HG03342 (cell line): ENCODE results near the gene CCT4.
A peak's percentile ranks its signal among the peaks of the same experiment; 100 is the strongest.
"Not testable (repeated sequence)": the region's sequence is repeated elsewhere in the genome, so short reads cannot be mapped to it uniquely, and the experiment has no call there.

Experiments
- ATAC-seq: cut with Tn5 transposase; IDR thresholded peaks from one replicate; pipeline ENCODE4 v1.9.1; 2021; ENCODE audit warnings: mild to moderate bottlenecking, moderate library complexity; ENCODE audit not compliant: unreplicated experiment

Gene CCT4

DNA sequence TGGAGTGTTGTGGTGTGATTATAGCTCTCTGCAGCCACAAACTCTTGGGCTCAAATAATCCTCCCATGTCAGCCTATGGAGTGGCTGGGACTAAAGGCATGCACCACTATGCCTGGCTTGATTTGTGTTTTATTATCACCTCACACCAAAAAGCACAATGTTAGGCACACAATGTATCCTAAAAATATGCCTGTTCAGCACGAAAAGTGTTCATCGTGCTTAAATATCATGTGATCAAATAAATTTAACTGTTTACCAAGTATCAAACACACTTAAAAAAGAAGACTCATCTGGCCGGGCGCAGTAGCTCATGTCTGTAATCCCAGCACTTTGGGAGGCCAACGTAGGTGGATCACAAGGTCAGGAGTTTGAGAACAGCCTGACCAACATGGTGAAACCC lies 5.6 kb downstream of the CCT4 start:
- no peak for ATAC-seq

DNA sequence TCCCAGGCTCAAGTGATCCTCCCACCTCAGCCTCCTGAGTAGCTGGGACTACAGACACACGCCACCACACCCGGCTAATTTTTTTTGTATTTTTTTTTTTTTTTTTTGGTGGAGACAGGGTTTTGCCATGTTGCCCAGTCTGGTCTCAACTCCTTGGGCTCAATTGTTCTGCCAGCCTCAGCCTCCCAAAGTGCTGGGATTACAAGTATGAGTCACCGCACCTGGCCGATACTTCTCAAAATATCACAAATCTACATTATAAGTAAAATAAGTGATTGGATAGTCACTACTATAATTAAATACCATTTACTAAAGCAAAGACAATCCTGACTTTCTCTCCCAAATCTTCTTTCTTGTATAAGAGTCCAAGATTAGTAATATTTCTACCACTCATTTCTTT lies 9.1 kb downstream of the CCT4 start:
- not testable (repeated sequence) for ATAC-seq

DNA sequence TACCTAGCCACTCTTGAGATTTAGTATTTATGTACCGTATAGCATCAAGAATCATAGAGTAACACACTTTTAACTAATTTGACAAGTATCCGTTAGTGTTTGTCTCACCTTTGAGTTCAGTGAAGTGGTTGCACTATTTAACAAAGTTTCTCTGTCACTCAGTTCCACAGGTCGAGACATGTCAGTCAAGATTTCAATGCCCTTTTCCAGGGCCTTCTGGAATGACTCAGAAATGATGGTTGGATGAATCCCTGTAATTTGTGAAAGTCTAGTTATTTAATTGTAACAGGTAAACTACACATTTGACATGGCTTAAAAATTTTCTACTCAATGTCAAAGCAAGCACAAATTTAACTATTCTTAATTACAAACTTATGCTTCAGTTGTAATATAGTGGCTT lies 9.7 kb downstream of the CCT4 start:
- no peak for ATAC-seq

DNA sequence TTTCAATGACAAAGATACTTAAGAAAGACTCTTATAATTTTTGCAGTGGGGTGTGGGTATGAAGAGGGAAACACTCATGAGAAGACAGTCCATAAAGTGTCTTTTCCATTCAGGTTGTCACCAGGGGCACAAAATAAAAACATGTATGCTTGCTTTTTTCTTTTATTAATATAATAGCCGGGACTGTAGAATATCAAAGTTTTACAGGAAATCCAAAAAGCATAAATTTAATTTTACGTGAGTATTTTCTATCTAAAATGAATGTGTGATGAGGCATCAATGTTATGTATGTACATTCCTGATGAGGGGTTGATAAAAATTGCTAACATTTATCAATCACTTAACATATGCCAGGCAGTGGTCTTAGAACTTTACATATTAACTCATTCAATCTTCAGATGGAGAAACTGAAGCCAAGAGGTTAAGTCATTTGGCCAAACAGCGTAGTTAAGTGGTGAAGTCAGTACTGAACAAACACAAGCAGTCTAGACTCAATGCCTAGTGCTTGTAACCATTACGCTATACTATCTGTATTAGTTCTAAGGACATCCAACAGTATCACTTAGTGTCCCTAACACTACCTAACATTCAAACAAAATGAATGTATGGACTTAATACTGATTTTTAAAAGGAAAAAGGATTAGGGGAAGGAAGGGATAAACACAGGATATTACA lies 10.7 kb downstream of the CCT4 start:
- ATAC-seq = no peak

DNA sequence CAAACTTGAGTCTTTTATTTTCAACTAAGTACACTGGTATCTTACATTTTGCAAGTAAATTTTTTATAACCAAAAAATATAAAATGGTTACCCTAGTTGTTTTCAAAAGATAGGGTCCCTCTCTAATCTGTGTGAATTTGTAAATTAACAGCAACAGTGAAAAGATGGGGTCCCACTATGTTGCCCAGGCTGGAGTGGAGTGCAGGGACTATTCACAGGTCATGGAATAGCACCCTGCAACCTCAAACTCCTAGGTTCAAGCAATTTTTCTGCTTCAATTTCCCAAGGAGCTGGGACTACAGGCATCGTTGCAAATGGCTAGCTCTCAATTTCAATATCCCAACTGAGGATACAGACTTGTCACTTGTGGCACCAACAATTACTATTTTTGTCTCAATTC lies 12.1 kb downstream of the CCT4 start:
- ATAC-seq = no peak

DNA sequence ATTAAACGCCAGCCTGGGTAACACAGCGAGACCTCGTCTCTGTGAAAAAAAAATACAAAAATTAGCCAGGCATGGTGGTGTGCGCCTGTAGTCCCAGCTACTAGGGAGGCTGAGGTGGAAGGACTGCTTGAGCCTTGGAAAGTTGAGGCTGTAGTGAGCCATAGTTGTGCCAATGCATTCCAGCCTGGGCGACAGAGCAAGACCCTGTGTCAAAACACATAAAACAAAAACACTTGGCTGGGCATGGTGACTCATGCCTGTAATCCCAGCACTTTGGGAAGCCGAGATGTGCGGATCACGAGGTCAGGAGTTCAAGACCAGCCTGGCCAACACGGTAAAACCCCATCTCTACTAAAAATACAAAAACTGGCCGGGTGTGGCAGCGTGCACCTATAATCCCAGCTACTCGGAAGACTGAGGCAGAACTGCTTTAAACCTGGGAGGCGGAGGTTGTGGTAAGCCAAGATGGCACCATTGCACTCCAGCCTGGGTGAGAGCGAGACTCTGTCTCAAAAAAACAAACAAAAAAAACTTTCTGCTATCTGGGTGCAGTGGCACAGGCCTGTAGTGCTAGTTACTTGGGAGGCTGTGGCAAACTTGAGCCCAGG lies 21.9 kb downstream of the CCT4 start:
- ATAC-seq = not testable (repeated sequence)

DNA sequence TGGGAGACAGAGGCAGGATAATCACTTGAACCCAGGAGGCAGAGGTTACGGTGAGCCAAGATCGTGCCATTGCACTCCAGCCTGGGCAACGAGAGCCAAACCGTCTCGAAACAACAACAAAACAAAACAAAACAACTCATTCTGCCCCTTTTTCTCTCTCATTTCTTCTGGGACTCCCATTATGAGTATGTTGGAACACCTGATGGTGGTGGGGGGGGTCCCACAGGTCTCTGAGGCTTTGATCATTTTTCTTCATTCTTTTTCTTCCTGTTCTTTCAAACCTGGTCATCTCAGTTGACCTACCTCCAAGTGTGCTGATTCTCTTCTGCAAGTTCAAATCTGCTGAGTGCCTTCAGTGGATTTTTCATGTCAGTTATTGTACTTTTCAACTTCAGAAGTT lies 26.4 kb downstream of the CCT4 start:
- no peak for ATAC-seq

DNA sequence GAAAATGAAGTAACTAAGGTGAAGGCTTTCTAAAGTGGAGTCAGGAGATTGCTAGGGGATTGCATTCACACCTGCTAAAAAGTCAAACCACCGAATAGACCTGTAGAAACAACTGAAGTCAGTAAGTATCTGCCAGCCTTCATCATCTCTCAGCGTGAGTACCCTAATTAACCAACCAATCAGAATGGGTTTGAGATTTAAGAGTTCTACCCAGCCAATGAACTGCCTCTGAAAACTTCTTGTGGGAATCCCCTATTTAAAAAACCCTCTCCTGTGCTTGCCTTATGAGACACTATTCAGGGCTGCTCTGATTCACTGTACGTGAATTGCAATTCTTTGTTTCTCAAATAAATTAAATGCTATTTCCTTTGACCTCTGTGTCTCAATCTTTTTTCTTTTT lies 31.2 kb downstream of the CCT4 start:
- no peak for ATAC-seq

DNA sequence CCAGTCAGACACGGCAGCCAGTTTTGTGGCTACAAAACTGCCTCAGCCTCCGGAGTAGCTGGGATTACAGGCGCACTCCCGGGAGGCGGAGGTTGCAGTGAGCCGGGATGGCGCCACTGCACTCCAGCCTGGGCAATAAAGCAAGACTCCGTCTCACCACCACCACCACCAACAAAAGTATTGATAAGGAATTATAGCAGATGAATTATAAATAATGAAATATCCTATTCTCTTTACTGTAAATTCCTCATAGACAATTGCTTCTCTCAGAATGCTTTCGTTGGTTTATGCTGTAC lies 33.2 kb downstream of the CCT4 start:
- ATAC-seq = no peak

DNA sequence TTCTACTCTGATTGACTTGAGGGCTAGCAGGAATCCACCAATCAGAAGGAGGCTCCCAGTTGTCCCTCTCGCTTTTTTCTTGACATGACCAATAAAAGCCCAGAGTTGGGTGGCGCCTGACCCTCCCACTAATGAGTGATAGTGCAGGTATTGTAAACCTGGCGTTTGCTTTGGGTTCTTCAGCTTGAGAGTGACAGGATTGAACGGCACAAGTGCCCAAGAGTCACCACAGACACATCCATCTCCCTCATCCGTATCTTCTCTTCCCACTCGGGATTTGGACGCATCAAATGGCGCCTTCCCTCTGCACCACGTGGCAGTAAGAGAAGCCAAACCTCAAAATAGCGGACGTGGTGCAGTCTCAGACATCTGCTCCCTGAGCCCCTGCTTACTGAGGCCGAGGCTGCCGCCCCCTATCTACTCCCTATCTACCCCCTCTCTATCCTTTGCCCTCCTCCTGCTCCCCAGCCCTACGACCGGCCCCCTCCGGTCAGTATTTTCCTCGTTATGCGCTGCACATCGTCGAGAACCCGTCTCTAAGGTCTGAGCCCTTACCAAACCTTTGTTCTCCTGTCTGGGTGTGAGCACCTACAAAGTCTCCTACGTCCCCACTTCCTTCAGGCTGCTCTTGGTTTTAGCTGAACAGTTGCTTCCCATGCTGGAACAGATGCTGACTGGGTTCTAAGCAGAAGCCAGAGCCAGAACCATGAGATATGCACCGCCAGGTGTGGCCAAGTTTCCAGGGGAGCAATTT lies 33.7 kb downstream of the CCT4 start:
- ATAC-seq = peak; percentile 88

DNA sequence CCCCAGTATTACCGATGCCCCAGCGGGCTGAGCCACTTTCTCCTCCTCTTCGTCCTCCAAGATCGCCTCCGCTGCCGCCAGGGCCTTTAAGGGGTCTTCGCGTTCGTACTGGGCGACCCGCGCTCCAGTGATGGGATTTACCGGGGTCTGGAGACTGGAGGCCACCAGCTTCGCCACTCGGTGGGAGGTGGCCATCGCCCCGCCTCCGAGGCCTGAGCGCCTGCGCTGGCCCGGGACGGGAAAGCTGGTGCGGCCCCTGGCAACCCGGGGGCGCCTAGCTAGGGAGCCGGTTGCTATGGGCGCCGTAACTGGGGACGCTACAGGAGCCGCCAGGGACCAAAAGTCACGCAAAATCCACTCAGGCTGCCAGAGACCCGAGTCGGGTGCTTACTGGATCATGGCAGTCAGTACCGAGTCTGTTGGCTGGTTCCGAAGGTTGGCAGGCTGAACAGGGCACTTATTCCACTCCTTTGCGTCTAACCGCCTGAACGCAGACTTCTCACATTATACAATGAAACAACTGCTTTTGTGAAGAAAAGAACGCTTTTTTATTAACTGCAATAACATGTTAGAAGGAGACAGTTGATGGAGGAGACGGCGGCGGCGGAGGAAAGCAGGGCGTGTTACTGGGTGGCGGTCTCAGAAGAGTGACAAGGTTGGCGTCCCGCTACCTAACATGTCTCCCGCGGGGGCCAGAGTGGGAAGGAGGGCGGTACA lies 34.5 kb downstream of the CCT4 start, which contains the start of gene FAM161A:
TSS of gene FAM161A (minus strand) at position 214 of the 717 bp plus-strand sequence. CDS start at position 195, 19 bp downstream.
- ATAC-seq = peak; percentile 77

DNA sequence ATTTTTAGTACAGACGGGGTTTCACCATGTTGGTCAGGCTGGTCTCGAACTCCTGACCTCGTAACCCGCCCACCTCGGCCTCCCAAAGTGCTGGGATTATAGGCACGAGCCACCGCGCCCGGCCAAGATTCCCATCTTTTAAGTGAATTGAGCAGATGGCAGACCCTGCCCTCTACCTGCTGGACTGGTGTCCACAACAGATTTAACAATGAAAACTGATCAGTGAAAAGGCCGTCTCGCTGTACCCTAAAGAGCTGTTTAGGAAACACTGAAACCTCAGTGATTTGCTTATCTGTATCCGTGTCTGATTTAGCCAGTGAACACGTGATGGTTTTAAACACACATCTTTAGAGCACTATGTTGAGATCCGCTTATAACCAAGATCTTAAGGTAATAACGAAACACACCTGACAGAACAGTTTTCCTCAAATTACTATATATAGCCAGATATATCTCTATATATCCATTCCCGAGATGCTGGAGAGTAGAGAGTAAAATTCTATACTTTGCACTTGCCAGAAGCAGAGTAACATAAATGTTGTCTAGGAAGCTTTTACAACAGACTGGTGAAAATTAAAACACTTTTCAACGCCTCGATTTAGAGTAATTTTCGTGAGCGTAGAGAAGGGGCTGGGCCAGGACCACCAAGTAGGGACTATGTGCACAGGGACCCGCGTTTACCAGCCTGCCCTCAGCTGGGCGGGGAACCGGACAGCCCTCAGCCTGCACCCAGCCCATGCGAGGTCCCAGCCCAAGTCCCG lies 35.2 kb downstream of the CCT4 start:
- ATAC-seq = peak; percentile 45

DNA sequence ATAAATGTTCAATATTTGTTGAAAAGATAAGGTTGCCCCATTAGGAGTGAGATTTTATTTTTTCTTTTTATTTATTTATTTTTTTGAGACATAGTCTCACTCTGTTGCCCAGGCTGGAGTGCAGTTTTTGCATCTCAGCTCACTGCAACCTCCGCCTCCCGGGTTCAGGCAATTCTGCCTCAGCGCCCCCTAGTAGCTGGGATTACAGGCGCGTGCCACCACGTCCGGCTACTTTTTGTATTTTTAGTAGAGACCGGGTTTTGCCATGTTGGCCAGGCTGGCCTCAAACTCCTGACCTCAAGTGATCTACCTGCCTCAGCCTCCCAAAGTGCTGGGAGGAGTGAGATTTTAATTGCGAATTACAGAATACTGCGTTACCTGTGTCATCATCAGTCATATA lies 37.2 kb downstream of the CCT4 start:
- ATAC-seq = not testable (repeated sequence)

DNA sequence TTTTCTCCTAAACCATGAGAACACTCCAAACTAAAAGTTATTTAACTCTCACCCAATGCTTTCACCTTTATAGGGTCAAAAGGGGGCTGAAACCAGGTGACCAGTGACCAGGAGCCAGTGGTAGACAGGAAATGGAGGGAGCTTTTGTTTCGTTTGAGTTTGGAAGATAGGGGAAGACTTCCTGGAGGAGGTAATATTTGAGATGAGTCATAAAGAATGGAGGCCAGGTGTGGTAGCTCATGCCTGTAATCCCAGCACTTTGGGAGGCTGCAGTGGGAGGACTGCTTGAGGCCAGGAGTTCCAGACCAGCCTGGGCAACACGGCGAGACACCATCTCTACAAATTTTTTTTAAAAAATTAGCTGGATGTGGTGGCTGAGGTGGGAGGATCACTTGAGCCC lies 43.1 kb downstream of the CCT4 start:
- ATAC-seq = no peak

DNA sequence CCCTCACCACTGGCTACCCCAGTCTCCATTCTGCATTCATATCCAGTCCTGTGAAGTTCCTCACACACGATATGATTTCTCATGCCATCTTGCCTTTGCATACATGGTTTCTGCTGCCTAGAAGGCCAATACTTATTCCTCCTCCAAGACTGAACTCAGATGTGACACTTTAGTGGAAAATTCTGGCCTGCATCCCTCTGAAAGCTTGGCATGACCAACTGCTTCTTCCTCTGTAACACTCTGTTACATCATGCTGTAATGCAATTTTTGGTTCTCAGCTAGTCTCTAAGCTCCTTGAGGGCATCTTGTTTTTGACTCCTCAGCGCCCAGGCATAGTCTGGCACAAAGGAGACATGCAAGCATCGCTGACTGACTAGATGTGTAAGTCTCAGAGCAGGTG lies 47.2 kb downstream of the CCT4 start:
- ATAC-seq = no peak

DNA sequence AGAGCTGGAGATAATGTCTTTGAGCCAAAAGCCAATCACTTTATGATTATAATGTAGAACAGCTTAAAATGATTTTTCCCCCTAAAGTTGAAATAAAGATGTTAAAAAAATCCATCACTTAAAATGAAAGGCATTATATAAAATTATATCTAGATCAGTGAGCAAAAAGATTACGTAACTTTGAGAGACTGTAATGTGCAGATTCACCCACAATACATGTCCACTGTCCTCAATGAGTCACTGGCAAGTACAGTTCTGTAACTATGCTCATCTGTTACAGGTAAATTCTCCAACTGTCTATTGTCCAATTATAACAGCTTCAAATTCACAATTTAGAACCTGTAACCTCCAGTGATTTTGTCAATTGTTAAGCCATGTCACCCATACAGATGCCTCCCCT lies 53.6 kb downstream of the CCT4 start:
- no peak for ATAC-seq

DNA sequence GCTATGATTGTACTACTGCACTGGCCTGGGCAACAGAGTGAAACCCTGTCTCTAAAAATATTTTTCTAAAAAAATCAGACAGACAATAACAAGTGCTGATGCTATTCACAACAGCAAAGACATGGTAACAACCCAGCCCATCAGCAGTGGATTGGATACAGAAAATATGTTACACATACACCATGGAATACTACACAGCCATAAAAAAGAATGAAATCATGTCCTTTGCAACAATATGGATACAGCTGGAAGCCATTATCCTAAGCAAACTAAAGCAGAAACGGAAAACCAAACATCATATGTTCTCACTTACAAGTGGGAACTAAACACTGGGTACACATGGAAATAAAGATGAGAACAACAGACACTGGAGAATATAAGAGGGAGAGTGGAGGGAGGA lies 54.5 kb downstream of the CCT4 start:
- ATAC-seq = no peak

DNA sequence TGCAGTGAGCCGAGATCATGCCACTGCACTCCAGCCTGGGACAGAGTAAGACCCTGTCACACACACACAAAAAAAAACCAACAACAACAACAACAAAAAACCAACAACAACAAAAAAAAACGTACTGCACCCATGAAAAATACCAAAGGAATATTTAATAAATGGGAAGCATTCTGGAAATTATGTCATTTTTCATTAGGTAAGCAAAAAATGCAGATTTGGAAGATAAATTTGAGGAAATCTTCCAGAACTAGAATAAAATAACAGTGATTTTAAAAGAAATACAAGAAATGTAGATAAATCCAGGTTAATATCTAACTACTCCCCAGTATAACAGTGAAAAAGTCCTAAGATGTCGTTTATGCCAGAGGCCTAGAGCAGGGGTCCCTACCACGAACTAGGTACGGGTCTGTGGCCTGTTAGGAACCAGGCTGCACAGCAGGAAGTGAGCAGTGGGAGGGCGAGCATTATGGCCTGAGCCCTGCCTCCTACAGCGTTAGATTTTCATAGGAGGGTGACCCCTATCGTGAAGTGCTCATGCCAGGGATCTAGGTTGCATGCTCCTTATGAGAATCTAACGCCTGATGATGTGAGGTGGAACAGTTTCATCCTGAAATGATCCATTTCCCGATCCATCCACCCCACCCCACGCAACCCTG lies 56.1 kb downstream of the CCT4 start:
- ATAC-seq = no peak

DNA sequence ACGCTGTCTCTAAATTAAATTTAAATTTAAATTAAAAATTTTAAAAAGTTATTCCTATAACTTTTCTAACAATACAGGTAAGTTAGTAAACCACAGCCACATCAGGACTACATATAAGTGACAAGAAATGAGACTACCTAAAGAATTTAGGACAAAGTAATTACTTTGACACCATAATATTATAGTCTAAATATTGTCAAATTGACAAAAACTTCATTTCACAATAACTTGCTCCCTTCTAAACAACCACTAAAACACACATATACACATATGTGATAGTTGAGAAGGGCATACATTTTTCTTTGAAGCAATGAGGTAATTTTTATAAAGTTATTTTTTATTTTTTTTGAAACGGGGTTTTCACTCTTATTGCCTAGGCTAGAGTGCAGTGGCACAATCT lies 66.2 kb downstream of the CCT4 start:
- no peak for ATAC-seq
